ENCODE data around the gene CABCOCO1. TPM values are rescaled to one million over a fixed set of nuclear protein-coding genes. Genes with fewer than 3 reads are reported as not detected.

CABCOCO1 gene
- total and polyA plus RNA-seq, 5 donors, result 0.09 to 0.66 TPM; not detected in 3

DNA sequence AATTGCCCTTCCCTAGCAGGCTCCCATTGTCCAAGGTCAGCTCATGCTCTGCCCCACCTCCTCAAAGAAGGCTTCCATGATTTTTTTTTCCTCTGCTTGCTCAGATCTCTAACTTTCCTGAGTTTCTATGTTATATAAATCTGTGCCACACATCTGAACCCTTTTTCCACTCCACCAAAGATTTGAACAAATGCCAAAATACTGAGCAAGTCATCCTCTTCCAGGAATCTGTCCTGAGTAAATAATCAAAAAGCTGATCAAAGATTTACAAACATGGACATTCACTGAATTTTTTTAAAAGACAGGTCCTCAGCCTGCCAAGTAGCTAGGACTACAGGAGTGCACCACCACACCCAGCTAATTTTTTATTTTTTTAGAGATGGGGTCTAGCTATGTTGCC lies 136.0 kb downstream of the CABCOCO1 start:
- no peaks in the 10 kb centered on the region for H3K9me3 ChIP-seq (ENCODE audit: control insufficient read depth, low read length)
- DNase-seq (no peak), ATAC-seq (no peak)
- no peak overlapping the region for H3K4me3 ChIP-seq (ENCODE audit: low read length)
- H3K27me3 ChIP-seq (ENCODE audit: control insufficient read depth, insufficient read depth), result no peaks in the 10 kb centered on the region
- H3K4me1 ChIP-seq (ENCODE audit: control insufficient read depth, insufficient read depth, low read length), result no peaks in the 10 kb centered on the region
- H3K27ac ChIP-seq (ENCODE audit: low read length), result no peak overlapping the region
- intact Hi-C loops (cut with DNase I), result no loop called here

- ATAC-seq, result no peak
- Histone ChIP-seq H3K9me3 (ENCODE audit: control insufficient read depth, low read length) (no peaks in the 10 kb centered on the region), H3K4me3 (ENCODE audit: low read length) (no peak overlapping the region), H3K4me1 (ENCODE audit: control insufficient read depth, insufficient read depth, low read length) (no peaks in the 10 kb centered on the region), H3K27me3 (ENCODE audit: control insufficient read depth, insufficient read depth) (no peaks in the 10 kb centered on the region), H3K27ac (ENCODE audit: low read length) (no peak overlapping the region)
- DNase-seq, result no peak
- intact Hi-C loops (cut with DNase I), result no loop called here
- WGBS, result 79% methylated on average over 5 of the region's 5 CpGs
These were observed 138.8 kb downstream of the CABCOCO1 start for GRCh38 chr10:61801484-61801883.

- WGBS, result 94% methylated on average over 3 of the region's 3 CpGs
- no peak overlapping the region for H3K4me3 ChIP-seq (ENCODE audit: low read length)
- no peaks in the 10 kb centered on the region for H3K9me3 ChIP-seq (ENCODE audit: control insufficient read depth, low read length)
- H3K27ac ChIP-seq (ENCODE audit: low read length), result no peak overlapping the region
- ATAC-seq (no peak), DNase-seq (no peak)
- no peaks in the 10 kb centered on the region for H3K4me1 ChIP-seq (ENCODE audit: control insufficient read depth, insufficient read depth, low read length)
- H3K27me3 ChIP-seq (ENCODE audit: control insufficient read depth, insufficient read depth), result no peaks in the 10 kb centered on the region
- intact Hi-C loops (cut with DNase I), result no loop called here
These were observed 140.5 kb downstream of the CABCOCO1 start for GRCh38 chr10:61803269-61803668.

- Histone ChIP-seq H3K27ac (ENCODE audit: low read length) (no peak overlapping the region), H3K4me1 (ENCODE audit: control insufficient read depth, insufficient read depth, low read length) (no peaks in the 10 kb centered on the region), H3K9me3 (ENCODE audit: control insufficient read depth, low read length) (no peaks in the 10 kb centered on the region), H3K27me3 (ENCODE audit: control insufficient read depth, insufficient read depth) (no peaks in the 10 kb centered on the region), H3K4me3 (ENCODE audit: low read length) (no peak overlapping the region)
- no peak for ATAC-seq
- intact Hi-C loops (cut with DNase I), result no loop called here
- no peak for DNase-seq
- WGBS, result 38% methylated on average over 1 of the region's 1 CpG
These were observed 141.7 kb downstream of the CABCOCO1 start for GRCh38 chr10:61804414-61804813.

GRCh38 chr10:61805091-61805490 lies 142.4 kb downstream of the CABCOCO1 start:
- H3K27ac ChIP-seq (ENCODE audit: low read length), result no peak overlapping the region
- no peak overlapping the region for H3K4me3 ChIP-seq (ENCODE audit: low read length)
- DNase-seq (no peak), ATAC-seq (no peak)
- intact Hi-C loops (cut with DNase I), result no loop called here
- no peaks in the 10 kb centered on the region for H3K27me3 ChIP-seq (ENCODE audit: control insufficient read depth, insufficient read depth)
- no peaks in the 10 kb centered on the region for H3K9me3 ChIP-seq (ENCODE audit: control insufficient read depth, low read length)
- H3K4me1 ChIP-seq (ENCODE audit: control insufficient read depth, insufficient read depth, low read length), result no peaks in the 10 kb centered on the region
- WGBS, result 89% methylated on average over 3 of the region's 3 CpGs

DNA sequence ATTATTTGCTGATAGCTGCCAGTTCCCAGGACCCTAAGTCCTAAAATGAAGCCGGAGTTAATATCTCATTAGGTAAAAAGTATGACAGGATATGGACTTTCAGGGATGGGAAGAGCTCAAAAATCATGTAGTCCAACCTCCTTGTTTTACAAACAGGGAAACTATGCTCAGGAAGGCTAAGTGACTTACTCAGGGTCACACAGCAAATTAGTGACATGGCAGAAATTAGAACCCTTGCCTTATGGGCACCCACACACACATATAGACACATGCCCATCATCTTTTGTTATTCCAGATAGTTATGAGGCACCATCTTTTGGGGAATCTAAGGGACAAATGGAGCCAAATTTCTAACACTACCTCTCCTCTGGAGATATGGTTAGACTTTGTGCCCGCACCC lies 147.5 kb downstream of the CABCOCO1 start:
- no peak overlapping the region for H3K27ac ChIP-seq (ENCODE audit: low read length)
- no peaks in the 10 kb centered on the region for H3K4me1 ChIP-seq (ENCODE audit: control insufficient read depth, insufficient read depth, low read length)
- intact Hi-C loops (cut with DNase I), result no loop called here
- 91% methylated on average over 2 of the region's 2 CpGs for whole genome bisulfite sequencing
- no peak for ATAC-seq
- no peak overlapping the region for H3K4me3 ChIP-seq (ENCODE audit: low read length)
- no peaks in the 10 kb centered on the region for H3K27me3 ChIP-seq (ENCODE audit: control insufficient read depth, insufficient read depth)
- no peak for DNase-seq
- no peaks in the 10 kb centered on the region for H3K9me3 ChIP-seq (ENCODE audit: control insufficient read depth, low read length)

DNA sequence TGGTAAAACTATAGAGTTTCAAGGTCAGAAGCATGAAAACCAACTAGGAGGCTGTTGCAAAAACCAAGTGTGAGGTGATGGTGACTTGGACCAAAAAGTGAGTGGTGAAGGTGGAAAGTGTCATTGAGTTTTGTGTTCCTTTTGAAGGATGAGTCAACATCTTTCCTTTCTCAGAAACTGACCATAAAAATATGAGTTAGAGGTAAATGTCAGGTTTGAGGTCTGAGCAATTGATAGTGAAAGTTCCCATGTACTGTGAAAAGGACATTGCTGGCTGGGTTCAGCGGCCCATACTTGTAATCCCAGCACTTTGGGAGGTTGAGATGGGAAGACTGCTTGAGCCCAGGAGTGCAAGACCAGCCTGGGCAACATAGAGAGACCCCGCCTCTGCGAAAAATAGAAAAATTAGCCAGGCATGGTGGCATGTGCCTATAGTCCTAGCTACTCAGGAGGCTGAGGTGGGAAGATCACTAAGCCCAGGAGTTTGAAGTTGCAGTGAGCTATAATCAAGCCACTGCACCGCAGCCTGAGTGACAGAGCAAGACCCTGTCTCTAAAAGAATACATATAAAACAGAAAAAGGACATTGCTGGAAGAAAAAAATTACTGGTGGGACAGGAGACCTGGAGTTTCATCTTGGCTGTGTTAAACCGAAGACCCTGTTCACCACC lies 149.5 kb downstream of the CABCOCO1 start:
- H3K4me1 ChIP-seq (ENCODE audit: control insufficient read depth, insufficient read depth, low read length), result no peaks in the 10 kb centered on the region
- no peaks in the 10 kb centered on the region for H3K27me3 ChIP-seq (ENCODE audit: control insufficient read depth, insufficient read depth)
- DNase-seq, result no peak
- no peak overlapping the region for H3K4me3 ChIP-seq (ENCODE audit: low read length)
- no peak overlapping the region for H3K27ac ChIP-seq (ENCODE audit: low read length)
- H3K9me3 ChIP-seq (ENCODE audit: control insufficient read depth, low read length), result no peaks in the 10 kb centered on the region
- WGBS, result 92% methylated on average over 5 of the region's 5 CpGs
- intact Hi-C loops (cut with DNase I), result no loop called here
- ATAC-seq, result no peak

- Histone ChIP-seq H3K9me3 (ENCODE audit: control insufficient read depth, low read length) (no peaks in the 10 kb centered on the region), H3K27me3 (ENCODE audit: control insufficient read depth, insufficient read depth) (no peaks in the 10 kb centered on the region), H3K27ac (ENCODE audit: low read length) (no peak overlapping the region), H3K4me1 (ENCODE audit: control insufficient read depth, insufficient read depth, low read length) (no peaks in the 10 kb centered on the region), H3K4me3 (ENCODE audit: low read length) (no peak overlapping the region)
- ATAC-seq (no peak), DNase-seq (no peak)
- 74% methylated on average over 3 of the region's 3 CpGs for WGBS
- intact Hi-C loops (cut with DNase I), result no loop called here
These were observed 150.2 kb downstream of the CABCOCO1 start for GRCh38 chr10:61812920-61813319.

GRCh38 chr10:61814160-61814559 lies 151.4 kb downstream of the CABCOCO1 start:
- no peak overlapping the region for H3K27ac ChIP-seq (ENCODE audit: low read length)
- no peaks in the 10 kb centered on the region for H3K27me3 ChIP-seq (ENCODE audit: control insufficient read depth, insufficient read depth)
- H3K9me3 ChIP-seq (ENCODE audit: control insufficient read depth, low read length), result no peaks in the 10 kb centered on the region
- no peak overlapping the region for H3K4me3 ChIP-seq (ENCODE audit: low read length)
- no peaks in the 10 kb centered on the region for H3K4me1 ChIP-seq (ENCODE audit: control insufficient read depth, insufficient read depth, low read length)
- ATAC-seq (no peak), DNase-seq (no peak)
- intact Hi-C loops (cut with DNase I), result no loop called here
- WGBS, result 89% methylated on average over 2 of the region's 2 CpGs

DNA sequence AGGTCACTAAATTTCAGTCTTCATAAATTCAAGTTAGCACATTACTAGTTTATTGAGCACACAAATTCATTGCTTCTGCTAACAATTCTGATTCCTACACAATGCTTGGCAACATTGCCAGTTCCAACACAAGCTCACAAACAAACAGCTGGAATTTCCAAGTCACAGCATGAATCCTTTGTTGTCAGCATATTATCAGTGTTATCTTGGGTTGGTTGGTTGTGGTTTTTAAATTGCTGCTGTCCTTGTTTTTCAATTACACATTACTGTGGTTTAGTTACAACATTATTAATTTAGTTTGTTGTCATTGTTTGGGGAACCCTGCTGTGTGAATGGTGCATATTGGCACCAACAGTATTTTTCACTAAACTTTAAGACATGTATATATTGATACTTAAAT lies 152.8 kb downstream of the CABCOCO1 start:
- no peak overlapping the region for H3K4me3 ChIP-seq (ENCODE audit: low read length)
- H3K27me3 ChIP-seq (ENCODE audit: control insufficient read depth, insufficient read depth), result no peaks in the 10 kb centered on the region
- ATAC-seq, result no peak
- H3K4me1 ChIP-seq (ENCODE audit: control insufficient read depth, insufficient read depth, low read length), result no peaks in the 10 kb centered on the region
- intact Hi-C loops (cut with DNase I), result no loop called here
- H3K27ac ChIP-seq (ENCODE audit: low read length), result no peak overlapping the region
- no peak for DNase-seq
- no peaks in the 10 kb centered on the region for H3K9me3 ChIP-seq (ENCODE audit: control insufficient read depth, low read length)

Measured in right cardiac atrium (tissue), 5 donors.